GM19455 (cell line): Measurements from ENCODE around the gene RABEP2.
"Not testable (repeated sequence)": the region's sequence is repeated elsewhere in the genome, so short reads cannot be mapped to it uniquely, and the experiment has no call there.

ENCODE experiments used
- ATAC-seq: cut with Tn5 transposase; IDR thresholded peaks from one replicate; pipeline ENCODE4 v1.9.1; 2021; ENCODE audit not compliant: unreplicated experiment

The RABEP2 gene

DNA sequence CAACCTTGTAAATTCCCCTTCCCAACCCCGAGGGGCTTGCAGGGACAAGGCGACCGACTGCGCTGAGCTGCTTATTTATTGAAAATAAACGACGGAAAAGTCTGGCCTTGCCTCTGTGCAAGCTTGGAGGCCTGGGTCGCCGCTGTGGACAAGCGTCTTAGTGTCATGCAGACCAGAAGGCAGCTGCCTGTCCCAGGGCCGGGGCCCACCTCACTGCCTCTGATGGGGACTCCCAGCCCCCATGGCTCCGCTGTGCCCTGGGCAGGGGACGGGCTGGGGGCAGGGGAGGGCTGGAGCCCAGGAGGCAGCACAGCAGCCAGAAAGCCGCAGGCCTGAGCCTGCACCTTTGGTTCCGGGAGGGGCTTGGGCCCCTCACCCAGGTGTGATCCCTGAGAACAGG lies 20.7 kb downstream of the RABEP2 start:
- no peak for ATAC-seq

DNA sequence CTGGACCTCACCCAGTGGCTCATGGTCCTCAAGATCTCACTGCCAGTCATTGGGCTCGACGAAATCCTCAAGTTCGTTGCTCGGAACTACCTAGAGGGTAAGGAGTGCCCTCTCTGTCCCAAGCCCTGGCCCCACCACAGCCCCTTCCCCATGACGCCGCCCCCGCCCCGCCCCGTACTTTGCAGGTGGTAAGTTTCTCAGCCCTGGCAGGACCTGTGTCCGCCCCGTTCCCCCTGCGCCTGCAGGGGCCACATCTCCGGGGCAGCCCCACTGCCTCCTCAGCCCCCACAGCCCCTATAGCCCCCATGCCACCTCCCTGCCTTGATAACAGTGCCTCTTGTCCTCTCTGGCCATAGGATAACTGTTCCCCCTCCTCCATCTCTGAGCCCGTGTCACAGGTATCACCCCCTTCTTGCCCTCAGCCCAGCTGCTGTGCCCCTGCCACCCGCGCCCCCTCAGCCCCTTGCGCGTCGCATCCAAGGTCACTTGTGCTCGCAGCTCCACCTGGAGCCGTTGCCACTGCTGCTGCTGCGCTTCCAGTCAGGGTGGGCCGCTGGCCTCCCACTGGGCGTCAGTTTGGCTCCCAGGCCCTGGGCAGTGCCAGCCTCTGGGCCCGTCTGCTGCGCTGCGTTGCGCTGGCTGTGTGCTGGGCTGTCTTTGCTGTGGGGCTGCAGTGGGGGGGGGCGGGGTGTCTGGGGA lies 21.5 kb downstream of the RABEP2 start:
- ATAC-seq: no peak

DNA sequence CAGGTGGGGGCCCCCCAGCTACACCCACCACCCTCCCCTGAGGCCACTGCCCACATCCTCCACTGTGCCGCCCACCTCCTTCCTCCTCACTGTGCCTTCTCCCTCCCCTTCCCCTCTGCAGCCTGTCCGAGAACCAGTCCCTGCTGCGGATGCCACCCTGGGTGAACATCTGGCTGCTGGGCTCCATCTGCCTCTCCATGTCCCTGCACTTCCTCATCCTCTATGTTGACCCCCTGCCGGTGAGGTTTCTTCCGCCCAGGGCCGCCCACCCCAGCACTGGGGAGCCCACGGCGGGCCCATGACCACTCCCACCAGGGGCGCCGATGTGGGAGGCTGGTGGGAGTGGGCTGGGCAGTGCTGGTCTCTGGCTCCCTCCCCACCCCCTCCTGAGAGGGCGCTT lies 22.1 kb downstream of the RABEP2 start:
- no peak for ATAC-seq

DNA sequence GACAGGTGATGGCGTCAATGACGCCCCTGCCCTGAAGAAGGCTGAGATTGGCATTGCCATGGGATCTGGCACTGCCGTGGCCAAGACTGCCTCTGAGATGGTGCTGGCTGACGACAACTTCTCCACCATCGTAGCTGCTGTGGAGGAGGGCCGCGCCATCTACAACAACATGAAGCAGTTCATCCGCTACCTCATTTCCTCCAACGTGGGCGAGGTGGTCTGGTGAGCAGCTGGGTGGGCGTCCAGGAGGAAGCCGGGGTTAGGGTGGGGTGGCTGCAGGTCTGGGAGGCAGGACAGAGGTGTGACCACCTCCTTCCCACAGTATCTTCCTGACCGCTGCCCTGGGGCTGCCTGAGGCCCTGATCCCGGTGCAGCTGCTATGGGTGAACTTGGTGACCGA lies 23.2 kb downstream of the RABEP2 start:
- no peak for ATAC-seq

DNA sequence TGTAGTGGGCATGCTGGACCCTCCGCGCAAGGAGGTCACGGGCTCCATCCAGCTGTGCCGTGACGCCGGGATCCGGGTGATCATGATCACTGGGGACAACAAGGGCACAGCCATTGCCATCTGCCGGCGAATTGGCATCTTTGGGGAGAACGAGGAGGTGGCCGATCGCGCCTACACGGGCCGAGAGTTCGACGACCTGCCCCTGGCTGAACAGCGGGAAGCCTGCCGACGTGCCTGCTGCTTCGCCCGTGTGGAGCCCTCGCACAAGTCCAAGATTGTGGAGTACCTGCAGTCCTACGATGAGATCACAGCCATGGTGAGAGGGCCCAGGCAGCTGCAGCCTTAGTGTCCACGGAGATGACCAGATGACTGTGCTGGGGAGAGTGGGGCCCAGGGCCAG lies 24.4 kb downstream of the RABEP2 start:
- no peak for ATAC-seq

DNA sequence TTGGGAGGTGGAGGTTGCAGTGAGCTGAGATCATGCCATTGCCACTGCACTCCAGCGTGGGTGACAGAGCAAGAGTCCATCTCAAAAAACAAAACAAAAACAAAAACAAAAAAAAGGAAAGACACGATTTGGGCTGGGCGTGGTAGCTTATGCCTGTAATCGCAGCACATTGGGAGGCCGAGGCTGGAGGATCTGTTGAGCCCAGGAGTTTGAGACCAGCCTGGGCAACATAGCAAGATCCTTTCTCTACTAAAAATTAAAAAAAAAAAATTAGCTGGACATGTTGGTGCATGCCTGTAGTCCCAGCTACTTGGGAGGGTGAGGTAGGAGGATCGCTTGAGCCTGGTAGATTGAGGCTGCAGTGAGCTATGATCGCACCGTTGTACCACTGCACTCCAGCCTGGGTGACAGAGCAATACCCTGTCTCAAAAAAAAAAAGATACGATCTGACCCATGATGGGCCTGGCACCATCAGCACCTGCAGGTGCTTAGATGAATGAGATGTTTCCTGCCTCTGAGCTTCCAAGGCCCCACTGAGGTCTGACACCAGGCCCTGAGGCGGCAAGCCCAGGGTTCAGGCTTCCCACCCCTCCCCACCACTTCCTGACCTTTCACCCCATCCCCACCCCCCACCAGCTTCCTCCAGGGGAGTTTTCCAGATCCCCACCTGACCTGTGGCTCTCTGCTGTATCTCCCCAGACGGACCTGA lies 25.0 kb downstream of the RABEP2 start:
- no peak for ATAC-seq

DNA sequence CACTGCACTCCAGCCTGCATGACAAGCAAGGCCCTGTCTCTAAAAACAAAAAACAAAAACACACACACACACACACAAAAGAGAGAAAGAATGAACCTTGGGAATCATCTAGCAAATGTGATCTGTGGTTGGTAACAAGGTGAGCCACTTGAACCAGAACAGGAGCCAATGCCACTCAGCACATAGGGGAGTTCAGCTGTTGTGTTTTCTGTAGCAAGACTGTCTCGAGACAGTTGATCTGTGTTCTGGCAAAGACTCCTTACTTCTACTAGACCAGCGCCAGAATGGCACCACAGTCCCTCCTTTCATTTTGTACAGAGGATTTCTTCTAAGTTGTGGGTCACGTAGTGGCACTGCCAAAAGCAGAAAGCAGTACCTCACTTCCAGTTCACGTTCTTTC lies 26.1 kb downstream of the RABEP2 start:
- ATAC-seq: no peak

DNA sequence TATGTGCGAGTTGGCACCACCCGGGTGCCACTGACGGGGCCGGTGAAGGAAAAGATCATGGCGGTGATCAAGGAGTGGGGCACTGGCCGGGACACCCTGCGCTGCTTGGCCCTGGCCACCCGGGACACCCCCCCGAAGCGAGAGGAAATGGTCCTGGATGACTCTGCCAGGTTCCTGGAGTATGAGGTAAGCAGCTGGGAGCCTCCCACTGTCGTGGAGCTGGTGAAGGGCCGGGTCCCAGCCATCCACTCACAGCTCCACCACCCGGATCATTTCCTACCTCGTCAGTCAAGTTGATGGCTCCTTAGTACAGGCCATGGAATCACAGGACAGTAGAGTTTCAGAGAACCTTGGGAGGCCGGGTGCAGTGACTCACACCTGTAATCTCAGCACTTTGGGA lies 26.8 kb downstream of the RABEP2 start:
- no peak for ATAC-seq

DNA sequence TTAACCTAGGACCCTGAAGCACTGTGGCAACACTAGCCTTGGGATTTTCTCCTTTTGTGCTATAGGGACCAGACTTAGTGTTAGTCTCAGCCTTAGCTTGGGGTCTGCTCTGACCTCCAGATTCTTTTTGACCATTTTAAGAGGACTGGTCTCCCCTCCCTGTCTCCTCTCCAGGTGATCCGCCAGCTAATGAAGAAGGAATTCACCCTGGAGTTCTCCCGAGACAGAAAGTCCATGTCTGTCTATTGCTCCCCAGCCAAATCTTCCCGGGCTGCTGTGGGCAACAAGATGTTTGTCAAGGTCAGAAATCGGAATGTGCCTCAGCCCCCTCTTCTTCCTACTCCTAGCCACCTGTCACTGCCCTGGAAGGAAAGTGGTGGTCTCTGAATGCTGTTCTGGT lies 27.2 kb downstream of the RABEP2 start:
- ATAC-seq: no peak

DNA sequence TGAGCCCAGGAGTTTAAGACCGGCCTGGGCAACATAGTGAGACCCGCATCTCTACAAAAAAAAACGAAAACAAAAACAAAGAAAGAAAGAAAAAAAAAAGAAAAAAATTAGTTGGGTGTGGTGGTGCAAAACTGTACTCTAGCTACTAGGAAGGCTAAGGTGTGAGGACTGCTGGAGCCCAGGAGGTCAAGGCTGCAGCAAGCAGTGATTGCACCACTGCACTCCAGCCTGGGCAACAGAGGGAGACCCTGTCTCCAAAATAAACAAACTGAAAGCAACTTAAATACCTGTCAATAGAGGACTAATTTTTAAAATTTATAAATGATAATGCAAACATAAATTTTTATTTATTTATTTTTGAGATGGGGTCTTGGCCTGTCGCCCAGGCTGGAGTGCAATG lies 29.4 kb downstream of the RABEP2 start:
- ATAC-seq: no peak

DNA sequence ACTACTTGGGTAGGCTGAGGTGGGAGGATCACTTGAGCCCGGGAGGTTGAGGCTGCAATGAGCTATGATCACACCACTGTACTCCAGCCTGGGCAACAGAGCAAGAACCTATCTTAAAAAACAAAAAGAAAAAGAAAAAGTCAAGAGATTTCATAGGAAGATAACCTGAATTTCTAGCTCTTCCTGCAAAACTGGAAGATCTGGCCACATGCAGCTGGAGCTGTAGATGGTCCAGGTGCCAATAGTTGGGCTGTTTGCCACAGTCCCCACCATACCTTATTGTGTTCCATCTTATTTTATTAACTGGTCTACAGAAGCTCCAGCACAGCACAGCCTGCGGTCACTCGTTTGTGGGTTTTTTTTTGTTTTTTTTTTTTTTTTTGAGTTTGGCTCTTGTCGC lies 31.7 kb downstream of the RABEP2 start:
- ATAC-seq: no peak

DNA sequence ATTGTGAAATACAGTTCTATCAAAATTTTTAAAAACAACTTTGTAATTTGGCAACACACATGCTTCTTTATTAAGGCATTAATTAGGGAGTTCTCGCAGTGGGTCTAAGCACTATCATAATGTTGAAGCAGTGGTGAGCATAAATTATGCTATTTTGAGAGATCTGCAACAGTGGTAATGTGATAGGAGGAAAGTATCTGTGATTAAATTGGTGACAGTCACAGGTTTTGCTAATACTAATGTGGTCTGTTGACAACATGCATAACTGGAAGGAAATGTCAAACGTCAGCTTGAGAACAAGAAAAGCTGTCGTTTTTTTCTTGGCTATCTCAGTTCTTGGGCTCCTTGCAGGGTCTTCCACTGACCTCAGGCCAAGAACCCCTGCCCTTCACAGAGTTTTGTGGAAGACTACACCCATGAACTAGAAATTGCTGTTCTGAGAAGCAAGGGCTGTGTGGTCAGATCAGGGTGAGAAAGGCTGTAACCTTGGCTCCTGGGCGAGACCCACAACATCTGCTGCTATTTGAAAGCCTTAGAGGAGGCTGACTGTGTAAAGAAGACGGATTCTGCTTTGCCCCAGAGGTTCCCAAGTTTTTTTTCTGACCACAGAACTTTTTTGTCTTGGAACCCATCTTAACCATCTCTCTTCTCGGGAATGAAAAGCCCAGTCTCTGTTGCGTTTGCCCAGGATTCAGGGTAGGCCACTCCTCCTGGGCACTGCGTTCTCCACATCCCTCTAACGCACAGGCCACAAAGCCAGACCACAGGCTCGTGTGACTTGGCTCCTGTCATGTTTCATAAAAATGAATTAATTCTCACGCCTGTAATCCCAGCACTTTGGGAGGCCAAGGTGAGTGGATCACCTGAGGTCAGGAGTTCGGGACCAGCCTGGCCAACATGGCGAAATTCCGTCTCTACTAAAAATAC lies 32.8 kb downstream of the RABEP2 start:
- ATAC-seq: no peak

DNA sequence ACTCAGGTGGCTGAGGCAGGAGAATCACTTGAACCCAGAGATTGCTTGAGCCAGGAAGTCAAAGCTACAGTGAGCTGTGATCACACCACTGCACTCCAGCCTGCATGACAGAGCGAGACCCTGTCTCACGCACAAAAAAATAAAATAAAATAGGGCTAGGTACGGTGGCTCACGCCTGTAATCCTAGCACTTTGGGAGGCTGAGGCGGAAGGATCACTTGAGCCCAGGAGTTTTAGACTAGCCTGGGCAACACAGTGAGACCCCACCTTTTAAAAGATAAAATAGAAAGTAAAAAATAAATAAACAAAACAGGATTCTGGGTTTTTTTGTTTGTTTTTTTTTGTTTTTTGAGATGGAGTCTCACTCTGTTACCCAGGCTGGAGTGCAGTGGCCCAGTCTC lies 34.7 kb downstream of the RABEP2 start:
- ATAC-seq: not testable (repeated sequence)

DNA sequence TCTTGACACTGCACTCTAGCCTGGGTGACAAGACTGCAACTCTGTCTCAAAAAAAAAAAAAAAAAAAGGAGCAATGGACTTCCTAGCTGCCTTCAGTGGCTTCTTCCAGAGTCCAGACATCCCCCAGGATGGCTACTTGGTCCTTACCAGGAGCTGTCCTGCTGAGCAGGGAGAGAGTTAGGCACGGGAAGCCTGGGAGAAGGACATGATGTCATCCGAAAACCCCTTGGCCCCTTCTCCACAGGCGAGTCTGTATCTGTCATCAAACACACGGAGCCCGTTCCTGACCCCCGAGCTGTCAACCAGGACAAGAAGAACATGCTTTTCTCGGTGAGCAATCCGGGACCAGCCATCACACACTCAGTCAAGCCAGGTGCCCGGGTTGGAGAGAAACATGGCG lies 38.1 kb downstream of the RABEP2 start:
- no peak for ATAC-seq

DNA sequence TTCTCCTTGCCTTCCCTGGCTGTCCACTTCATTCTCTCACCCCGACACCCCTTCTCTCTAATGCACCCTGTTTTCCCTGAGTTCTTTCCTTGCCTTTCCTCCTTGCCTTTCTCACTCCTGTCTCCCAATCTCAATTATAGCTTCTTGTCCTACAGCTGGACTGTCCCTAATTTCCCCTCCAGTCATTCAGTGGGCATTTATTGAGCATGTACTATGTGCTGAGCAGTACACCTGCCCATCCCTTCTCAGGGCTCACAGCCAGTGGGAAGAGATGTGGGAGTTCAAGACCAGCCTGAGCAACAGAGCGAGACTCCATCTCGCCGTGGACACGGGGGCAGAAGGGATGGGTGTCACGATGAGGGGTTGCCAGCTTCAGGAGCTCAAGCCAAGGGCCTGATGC lies 41.0 kb downstream of the RABEP2 start:
- ATAC-seq: no peak

DNA sequence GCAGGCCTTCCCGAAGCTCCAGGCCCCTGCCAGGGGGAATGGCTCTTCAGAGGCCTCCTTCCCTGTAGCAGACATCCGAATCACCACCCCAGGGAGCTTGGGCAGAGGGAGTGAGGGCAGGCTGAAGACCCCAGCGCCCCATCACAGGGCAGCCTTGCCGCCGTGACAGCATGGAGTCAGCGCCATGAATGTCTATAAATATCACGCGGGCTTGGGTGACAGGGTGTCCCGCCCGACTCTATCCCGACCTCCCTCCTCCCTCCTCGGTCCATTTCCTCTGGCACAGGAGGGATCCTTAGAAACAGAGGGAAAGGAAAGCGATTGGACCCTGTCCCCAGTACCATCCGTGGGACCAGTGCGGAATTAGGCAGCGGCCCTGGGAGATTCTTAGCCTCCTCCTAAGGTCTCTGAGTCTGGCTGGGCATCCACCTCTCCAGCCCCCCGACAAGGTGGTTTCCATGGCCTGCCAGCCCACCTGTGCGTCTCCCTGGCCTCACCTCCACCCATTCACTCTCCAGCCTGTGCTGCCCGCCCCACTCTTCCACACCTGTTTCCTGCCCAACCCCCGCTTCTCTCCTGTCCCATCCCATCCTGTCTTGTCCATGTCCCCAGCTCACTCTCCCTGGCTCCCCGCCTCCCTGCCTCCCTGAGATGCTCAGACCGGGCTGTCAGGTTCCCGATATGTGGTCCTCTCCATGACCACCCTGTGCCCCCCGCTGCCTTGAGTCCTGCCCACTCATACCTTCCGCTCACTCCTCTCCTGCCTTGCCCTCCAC lies 41.6 kb downstream of the RABEP2 start:
- no peak for ATAC-seq

DNA sequence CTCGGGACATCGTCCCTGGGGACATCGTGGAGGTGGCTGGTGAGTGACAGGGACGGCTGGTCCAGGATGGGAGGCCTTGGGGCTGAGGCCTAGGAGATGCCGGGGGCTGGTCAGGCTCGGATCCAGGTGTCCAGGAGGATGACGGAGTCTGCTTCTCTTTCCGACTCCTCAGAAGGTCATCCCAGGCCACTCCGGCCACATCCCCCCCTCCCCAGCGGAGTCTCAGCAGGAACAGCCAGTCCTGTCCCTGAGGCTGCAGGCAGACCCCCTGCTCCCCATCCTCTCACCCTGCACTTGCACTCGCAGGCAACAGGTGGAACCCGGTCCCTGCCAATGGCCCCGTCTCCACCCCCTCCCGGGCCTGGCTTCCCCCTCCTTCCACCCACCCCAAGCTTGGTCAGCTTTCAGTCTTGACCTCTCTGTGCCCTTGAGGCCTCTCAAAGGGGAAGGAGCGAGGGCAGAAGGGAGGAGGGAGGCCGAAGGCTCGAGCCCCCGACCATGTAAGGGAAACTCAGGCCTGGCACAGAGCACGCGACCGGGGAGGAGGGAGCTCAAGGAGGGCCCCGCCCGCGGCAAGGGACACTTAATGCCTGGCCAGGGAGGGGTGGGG lies 42.4 kb downstream of the RABEP2 start:
- ATAC-seq: no peak

DNA sequence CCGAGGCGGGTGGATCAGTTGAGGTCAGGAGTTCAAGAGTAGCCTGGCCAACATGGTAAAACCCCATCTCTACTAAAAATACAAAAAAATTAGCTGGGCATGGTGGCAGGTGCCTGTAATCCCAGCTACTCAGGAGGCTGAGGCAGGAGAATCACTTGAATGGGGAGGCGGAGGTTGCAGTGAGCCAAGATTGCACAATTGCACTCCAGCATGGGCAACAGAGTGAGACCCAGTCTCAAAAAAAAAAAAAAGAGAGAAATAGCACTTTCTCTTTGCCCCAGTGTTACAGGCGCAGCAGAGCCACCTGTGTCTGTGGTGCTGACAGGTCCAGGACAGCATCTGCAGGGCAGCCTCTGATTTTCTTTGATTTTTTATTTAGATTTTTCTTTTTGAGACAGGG lies 43.5 kb downstream of the RABEP2 start:
- ATAC-seq: not testable (repeated sequence)

DNA sequence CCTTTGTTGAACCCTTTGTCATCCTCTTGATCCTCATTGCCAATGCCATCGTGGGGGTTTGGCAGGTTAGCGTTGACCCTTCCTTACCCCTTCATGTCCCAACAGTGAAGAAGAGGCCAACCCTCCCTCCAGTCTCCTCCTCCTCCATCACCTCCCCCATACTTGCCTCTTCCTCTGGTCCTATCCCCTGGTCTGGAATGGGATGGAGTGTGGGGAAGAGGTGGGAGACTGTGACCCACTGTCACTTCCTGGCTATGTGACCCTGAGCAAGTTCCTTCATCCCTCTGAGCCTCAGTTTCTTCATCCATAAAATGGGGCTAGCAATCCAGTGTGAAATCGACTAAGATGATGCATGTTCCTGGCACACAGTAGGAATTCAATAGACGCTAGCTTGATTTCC lies 44.1 kb downstream of the RABEP2 start:
- ATAC-seq: no peak

DNA sequence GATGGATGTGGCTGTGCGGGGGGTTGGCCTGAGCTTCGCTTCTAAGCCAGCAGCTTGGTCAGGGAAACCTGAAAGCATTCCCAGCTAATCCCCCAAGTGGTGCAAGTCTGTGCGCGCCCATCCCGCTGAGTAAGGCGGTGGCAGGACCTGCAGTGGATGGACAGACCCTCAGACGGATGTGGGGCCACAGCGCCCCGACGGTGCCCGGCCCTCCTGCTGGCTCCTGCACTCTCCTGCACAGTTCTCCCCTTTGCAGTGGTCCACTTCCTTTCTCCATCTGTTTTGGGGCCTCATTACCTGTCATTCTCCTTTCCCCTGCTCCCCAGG lies 44.5 kb downstream of the RABEP2 start:
- no peak for ATAC-seq
